H4 (cell line): ENCODE measurements around the gene RSL1D1. TPM values are rescaled to one million over a fixed set of nuclear protein-coding genes. Genes with fewer than 3 reads are reported as not detected.
A peak's percentile ranks its signal among the peaks of the same experiment; 100 is the strongest.
"Not testable (repeated sequence)": the region's sequence is repeated elsewhere in the genome, so short reads cannot be mapped to it uniquely, and the experiment has no call there.

Experiments used
- DNase-seq: peaks from one replicate; pipeline ENCODE4 v3.0.0-alpha.2; 2015; ENCODE audit warnings: low spot score
- total RNA-seq: library from RNA; depleted of rRNA; stranded (reverse); fragments of >200 nt; shearing (Covaris generic); gene quantifications from 2 replicates; pipeline ENCODE4 v1.2.3, GENCODE V29; 2014

The RSL1D1 gene
- total RNA-seq, 1 experiment from 2014 or later, result 250 TPM

DNA sequence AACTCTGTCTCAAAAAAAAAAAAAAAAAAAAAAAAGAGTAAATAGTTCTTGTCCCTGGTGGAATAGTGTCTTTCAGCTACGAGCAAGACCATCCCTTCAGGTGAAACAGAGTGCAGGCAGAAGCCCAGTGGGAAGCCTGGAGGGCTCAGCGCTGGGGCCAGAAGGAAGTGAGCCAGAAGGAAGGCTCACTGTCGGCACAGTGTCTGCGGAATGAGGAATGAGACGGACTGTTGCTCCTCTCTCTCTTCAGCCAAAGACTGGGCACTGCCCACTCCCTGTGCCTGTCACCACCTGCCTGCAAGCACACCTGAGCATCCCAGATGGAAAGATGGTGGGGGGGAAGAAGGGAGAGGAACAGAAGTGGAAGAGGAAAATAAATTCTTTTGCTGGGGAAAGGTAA is 7.5 kb downstream of the RSL1D1 start:
- DNase-seq, result no peak

- DNase-seq, result no peak
These were observed 8.1 kb downstream of the RSL1D1 start for GRCh38 chr16:11843206-11843605.

GRCh38 chr16:11841026-11841425 is 10.3 kb downstream of the RSL1D1 start:
- no peak for DNase-seq

- peak; percentile 50 for DNase-seq
These were observed 14.6 kb downstream of the RSL1D1 start for GRCh38 chr16:11836650-11837244.

GRCh38 chr16:11835891-11836649 is 15.3 kb downstream of the RSL1D1 start:
- peak; percentile 41 for DNase-seq

GRCh38 chr16:11835309-11835708 is 16.0 kb downstream of the RSL1D1 start:
- DNase-seq, result no peak

- peak; percentile 72 for DNase-seq
These were observed 17.2 kb downstream of the RSL1D1 start for GRCh38 chr16:11833951-11834695.

GRCh38 chr16:11828696-11829095 is 22.6 kb downstream of the RSL1D1 start:
- DNase-seq, result no peak

DNA sequence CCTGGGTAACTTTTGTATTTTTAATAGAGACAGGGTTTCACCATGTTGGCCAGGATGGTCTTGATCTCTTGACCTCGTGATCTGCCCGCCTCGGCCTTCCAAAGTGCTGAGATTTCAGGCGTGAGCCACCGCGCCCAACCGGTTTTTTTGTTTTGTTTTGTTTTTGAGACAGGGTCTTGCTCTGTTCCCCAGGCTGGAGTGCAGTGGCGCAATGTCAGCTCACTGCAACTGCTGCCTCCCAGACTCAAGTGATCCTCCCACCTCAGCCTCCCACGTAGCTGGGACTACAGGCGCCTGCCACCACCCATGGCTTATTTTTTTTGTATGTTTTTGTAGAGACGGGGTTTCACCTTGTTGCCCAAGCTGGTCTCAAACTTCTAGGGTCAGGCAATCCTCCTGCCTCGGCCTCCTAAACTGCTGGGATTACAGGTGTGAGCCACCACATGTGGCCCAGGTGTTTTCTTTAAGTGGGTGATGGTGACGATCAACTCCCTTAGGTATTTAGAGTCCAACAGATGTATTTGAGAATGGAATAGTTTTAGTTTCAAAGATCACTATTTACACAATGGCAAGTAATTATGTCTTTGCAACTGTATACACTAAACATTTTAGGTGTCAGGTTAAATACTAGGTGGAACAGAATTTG is 25.7 kb downstream of the RSL1D1 start:
- DNase-seq, result not testable (repeated sequence)

GRCh38 chr16:11824362-11824761 is 27.0 kb downstream of the RSL1D1 start:
- no peak for DNase-seq

- DNase-seq, result not testable (repeated sequence)
These were observed 27.7 kb downstream of the RSL1D1 start for GRCh38 chr16:11823645-11824044.

DNA sequence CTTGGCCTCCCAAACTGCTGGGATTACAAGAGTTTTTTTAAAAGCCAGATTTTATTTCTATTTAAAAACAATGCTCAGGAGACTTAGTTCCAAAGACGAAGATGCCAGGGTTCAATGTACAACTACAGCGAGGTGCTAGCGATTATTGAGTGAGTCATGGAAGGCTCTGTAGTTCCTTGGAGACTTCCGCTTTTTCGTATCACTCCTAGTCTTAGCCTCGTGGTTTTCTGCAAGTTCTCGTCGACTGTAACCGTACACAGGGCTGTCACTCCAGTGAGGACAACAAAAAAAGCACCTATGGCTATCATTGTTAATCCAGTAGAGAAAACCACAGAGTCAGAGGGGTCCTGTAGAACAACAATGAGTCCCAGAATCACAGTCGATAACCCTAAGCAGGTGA is 31.5 kb downstream of the RSL1D1 start:
- DNase-seq, result no peak

DNA sequence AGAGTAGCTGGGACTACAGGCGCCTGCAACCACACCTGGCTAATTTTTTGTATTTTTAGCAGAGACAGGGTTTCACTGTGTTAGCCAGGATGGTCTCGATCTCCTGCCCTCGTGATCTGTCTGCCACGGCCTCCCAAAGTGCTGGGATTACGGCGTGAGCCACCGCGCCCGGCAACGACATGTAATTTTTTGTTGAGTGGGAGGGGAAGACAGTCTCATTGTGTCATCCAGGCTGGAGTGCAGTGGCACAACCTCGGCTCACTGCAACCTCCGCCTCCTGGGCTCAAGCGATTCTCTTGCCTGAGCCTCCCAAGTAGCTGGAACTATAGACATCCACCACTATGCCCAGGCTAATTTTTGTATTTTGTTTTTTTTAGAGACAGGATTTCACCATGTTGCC is 32.4 kb downstream of the RSL1D1 start:
- DNase-seq, result not testable (repeated sequence)

DNA sequence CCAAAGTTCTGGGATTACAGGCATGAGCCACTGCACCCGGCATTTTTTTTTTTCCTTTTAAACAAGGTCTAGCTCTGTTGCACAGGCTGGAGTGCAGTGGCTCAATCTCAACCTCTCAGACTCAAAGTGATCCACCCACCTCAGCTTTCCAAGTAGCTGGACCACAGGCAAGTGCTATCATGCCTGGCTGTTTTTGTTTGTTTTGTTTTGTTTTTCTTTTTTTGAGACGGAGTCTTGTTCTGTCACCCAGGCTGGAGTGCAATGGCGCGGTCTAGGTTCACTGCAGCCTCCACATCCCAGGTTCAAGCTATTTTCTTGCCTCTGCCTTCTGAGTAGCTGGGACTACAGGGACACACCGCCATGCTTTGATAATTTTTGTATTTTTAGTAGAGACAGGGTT is 35.2 kb downstream of the RSL1D1 start:
- DNase-seq, result no peak

GRCh38 chr16:11814800-11815199 is 36.5 kb downstream of the RSL1D1 start:
- DNase-seq, result not testable (repeated sequence)

GRCh38 chr16:11806721-11807120 is 44.6 kb downstream of the RSL1D1 start:
- DNase-seq, result no peak

- no peak for DNase-seq
These were observed 45.8 kb downstream of the RSL1D1 start for GRCh38 chr16:11805556-11805955.

- no peak for DNase-seq
These were observed 49.8 kb downstream of the RSL1D1 start for GRCh38 chr16:11801481-11802021.

DNA sequence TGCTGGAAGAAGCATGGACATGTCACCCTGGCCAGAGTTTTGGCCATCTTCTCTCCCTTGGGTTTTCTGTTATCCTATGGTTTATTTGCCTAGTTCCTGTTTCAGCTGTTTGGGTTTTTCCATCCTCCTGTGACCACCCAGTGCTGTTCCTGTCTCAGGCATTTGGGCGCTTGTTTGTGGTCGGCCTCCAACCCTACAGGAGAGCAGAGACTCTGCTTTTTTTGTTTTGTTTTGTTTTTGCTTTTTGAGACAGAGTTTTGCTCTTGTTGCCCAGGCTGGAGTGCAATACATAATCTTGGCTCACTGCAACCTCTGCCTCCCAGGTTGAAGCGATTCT is 51.0 kb downstream of the RSL1D1 start:
- no peak for DNase-seq

DNA sequence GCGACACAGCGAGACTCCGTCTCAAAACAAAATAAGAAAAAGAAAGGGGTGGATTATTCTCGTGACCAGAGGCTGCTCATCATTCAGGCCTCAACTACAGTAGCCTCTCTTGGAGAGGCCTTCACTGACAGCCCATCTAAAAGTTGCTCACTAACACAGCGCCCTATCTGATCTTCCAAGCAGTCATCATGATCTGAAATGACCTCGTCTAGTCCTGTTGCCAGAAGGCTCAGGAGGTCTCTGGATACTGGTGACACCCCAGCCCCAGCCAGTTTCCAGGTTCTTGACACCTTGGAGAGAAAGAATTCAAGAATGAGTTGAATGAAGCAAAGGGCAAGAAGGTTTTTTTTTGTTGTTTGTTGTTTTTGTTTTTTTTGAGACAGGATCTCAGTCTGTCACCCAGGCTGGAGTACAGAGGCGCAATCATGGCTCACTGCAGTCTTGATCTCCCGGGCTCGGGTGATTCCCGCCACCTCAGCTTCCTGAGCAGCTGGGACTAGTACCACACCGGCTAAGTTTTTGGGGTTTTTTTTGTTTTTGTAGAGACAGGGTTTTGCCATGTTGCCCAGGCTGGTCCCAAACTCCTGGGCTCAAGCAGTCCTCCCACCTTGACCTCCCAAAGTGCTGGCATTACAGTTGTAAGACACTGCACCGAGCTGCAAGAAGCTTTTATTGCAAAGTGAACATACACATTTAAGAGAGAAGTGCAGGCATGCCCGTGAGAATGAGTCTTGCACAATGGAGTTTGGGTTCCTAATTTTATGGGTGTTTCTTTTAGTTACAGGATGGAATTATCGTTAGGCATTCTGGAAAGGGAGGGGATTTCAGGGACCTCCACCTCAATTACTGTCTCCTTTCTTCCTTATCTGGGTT is 51.6 kb downstream of the RSL1D1 start:
- no peak for DNase-seq

GRCh38 chr16:11799017-11799381 is 52.3 kb downstream of the RSL1D1 start:
- no peak for DNase-seq
